ENCODE data around the gene ZNF385A. TPM values are rescaled to one million over a fixed set of nuclear protein-coding genes. Genes with fewer than 3 reads are reported as not detected.
A peak's percentile ranks its signal among the peaks of the same experiment; 100 is the strongest.

ZNF385A gene
- total and polyA plus RNA-seq, 9 of the 15 experiments (the other 6 are each of a cell fraction or from before 2014, with no cell fraction given) = 1.0 to 111 (median 7.7) TPM

DNA sequence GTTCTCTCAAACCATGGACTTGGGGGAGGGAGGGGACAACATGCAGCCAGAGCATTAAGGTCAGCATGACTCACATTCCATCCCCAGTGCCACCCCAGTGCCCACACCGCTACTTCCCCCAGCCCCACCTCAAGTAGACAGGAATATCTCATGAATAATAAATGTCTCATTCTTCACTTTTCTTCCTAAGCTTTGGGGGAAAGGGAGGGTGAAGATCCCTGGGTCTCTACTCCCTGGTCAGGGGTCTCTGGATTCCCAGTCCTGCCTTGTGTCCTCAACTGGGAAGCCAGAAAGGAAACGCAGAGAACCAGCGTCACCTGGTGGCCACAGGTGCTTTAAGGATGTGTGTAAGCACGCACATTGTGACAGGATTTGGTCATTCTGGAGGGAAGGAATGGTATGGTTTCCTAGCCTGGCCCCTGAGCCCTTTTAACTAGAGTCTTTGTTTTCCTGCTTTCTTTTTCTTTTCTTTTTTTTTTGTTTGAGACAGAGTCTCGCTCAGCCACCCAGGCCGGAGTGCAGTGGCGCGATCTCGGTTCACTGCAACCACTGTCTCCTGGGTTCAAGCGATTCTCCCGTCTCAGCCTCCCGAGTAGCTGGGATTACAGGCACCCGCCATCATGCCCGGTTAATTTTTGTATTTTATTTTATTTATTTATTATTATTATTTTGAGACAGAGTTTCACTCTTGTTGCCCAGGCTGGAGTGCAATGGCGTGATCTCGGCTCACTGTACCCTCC, 23.6 kb downstream of the ZNF385A start:
- Histone ChIP-seq H3K4me1 (replicated peaks in 1 of 2; ENCODE audit: control insufficient read depth in 2 of 2, insufficient read depth in 2 of 2, low read length in 2 of 2) (peaks cover 29 to 39% of the 10 kb centered on the region in 2 experiments), H3K36me3 (ENCODE audit: control insufficient read depth, insufficient read depth, low read length) (no peaks in the 10 kb centered on the region), H3K4me2 (ENCODE audit: insufficient read depth, low read length) (peak overlapping the region; percentile 13; the same call in 1 of the 2 replicates), H3K27me3 (ENCODE audit: control insufficient read depth in 2 of 2, insufficient read depth in 2 of 2, low read length in 2 of 2) (no peaks in the 10 kb centered on the region), H4K20me1 (replicated peaks; ENCODE audit: control insufficient read depth, insufficient read depth, low read length) (no peaks in the 10 kb centered on the region), H3K9me1 (ENCODE audit: control insufficient read depth, insufficient read depth, low read length) (no peaks in the 10 kb centered on the region), H3K79me2 (ENCODE audit: control insufficient read depth, insufficient read depth, low read length) (peaks cover 26% of the 10 kb centered on the region; the same call in 2 of the 3 replicates), H3K9me3 (replicated peaks; ENCODE audit: control insufficient read depth, insufficient read depth, low read depth, low read length) (no peaks in the 10 kb centered on the region), H2AFZ (ENCODE audit: low read depth, low read length) (peak overlapping the region; percentile 30; the same call in 1 of the 2 replicates), H3K27ac (ENCODE audit: extremely low read depth, low read depth, low read length) (peak overlapping the region; percentile 89), H3K9ac (ENCODE audit: insufficient read depth in 1 of 2, low read depth in 2 of 2, low read length in 2 of 2) (peak overlapping the region in 1 of 2 experiments; percentile 4; a peak in 1 of 4 replicates), H3K4me3 (no peak overlapping the region)
- BruUV-seq (replicated peaks) = no TSS peak
- WGBS (ENCODE audit: insufficient coverage, low coverage, missing lambda C conversion rate) = 57% methylated on average over 14 of the region's 16 CpGs
- CTCF ChIA-PET (ENCODE audit: low intra/inter-chr PET ratio) = interaction anchor here (0.7 to 3.9 kb wide), 13 partner anchors 19 to 328 kb away, joined by 3 to 34 read pairs (median 4); partner anchors contain the start of genes COPZ1 and HOXC5
- peak; percentile 47 to 93 (median 58) for DNase-seq (ENCODE audit: extremely low read depth in 1 of 4, low spot score in 3 of 4)
- FAIRE-seq = peak; percentile 94
- POLR2A ChIA-PET = interaction anchor here (0.6 to 5.8 kb wide), 8 partner anchors 14 to 366 kb away, joined by 3 to 57 read pairs (median 4); partner anchors contain the start of gene NFE2
- ATAC-seq = peak; percentile 65
- intact Hi-C loops (cut with micrococcal nuclease) (loop anchor here (1.0 to 10.0 kb wide), 3 partner anchors 34 to 376 kb away; partner anchors contain the start of genes COPZ1 and HOXC10), in situ Hi-C loops (cut with MboI) (loop anchor here (10.0 kb wide), 2 partner anchors 66 to 376 kb away; partner anchors contain the start of gene HOXC10)
- TF ChIP-seq GATAD2B (IDR thresholded peaks at IDR 0.05; ENCODE audit: borderline replicate concordance) (0 out of 2 replicates have a peak, but pooled peaks have one; percentile 52), HMGN3 (IDR thresholded peaks at IDR 0.05; ENCODE audit: borderline replicate concordance, extremely low read depth, insufficient read length, low read depth, low read length) (no peak), ZNF830 (CRISPR knock-in tag; IDR thresholded peaks at IDR 0.05) (no peak), MTA2 (IDR thresholded peaks at IDR 0.05; ENCODE audit: low read depth) (peak; percentile 21; the same call in 1 of the 2 replicates), SMARCA4 (IDR thresholded peaks at IDR 0.05) (0 out of 2 replicates have a peak, but pooled peaks have one; percentile 30), NUFIP1 (IDR thresholded peaks at IDR 0.05; ENCODE audit: partially characterized antibody) (no peak), SMARCE1 (IDR thresholded peaks at IDR 0.05) (0 out of 2 replicates have a peak, but pooled peaks have one; percentile 39), ATF1 (CRISPR knock-in tag; IDR thresholded peaks at IDR 0.05) (no peak), ATF1 (tag; IDR thresholded peaks at IDR 0.05) (peak; percentile 53), ZNF239 (CRISPR knock-in tag; IDR thresholded peaks at IDR 0.05) (no peak; the same call in 1 of the 2 replicates), ZNF592 (IDR thresholded peaks at IDR 0.05) (peak; percentile 68), CC2D1A (IDR thresholded peaks at IDR 0.05) (peak; percentile 92), KAT7 (CRISPR knock-in tag; IDR thresholded peaks at IDR 0.05; ENCODE audit: borderline replicate concordance) (0 out of 2 replicates have a peak, but pooled peaks have one; percentile 51), LARP7 (IDR thresholded peaks at IDR 0.05) (no peak)
- TF ChIP-seq, protein P1, sequence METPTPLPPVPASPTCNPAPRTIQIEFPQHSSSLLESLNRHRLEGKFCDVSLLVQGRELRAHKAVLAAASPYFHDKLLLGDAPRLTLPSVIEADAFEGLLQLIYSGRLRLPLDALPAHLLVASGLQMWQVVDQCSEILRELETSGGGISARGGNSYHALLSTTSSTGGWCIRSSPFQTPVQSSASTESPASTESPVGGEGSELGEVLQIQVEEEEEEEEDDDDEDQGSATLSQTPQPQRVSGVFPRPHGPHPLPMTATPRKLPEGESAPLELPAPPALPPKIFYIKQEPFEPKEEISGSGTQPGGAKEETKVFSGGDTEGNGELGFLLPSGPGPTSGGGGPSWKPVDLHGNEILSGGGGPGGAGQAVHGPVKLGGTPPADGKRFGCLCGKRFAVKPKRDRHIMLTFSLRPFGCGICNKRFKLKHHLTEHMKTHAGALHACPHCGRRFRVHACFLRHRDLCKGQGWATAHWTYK (CRISPR knock-in tag; IDR thresholded peaks at IDR 0.05) = no peak
- TF ChIP-seq, protein P2, sequence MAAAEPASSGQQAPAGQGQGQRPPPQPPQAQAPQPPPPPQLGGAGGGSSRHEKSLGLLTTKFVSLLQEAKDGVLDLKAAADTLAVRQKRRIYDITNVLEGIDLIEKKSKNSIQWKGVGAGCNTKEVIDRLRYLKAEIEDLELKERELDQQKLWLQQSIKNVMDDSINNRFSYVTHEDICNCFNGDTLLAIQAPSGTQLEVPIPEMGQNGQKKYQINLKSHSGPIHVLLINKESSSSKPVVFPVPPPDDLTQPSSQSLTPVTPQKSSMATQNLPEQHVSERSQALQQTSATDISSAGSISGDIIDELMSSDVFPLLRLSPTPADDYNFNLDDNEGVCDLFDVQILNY (CRISPR knock-in tag; IDR thresholded peaks at IDR 0.05) = no peak
